Upper lobe of right lung (tissue), 1 donor: Measurements from ENCODE around the gene SCYGR6. TPM values are rescaled to one million over a fixed set of nuclear protein-coding genes. Genes with fewer than 3 reads are reported as not detected.

ENCODE experiments used
- ATAC-seq: fragments of 200-7000 bp; cut with Tn5 transposase; one replicate; pipeline ENCODE4 v1.9.1; 2020; ENCODE audit warnings: mild to moderate bottlenecking, moderate library complexity
- DNase-seq: peaks from one replicate; pipeline ENCODE4 v3.0.0-alpha.2; 2020
- H3K27ac ChIP-seq: fragments of 200-600 bp; one replicate; pipeline ENCODE4 v1.8.0; 2022
- H3K27me3 ChIP-seq: fragments of 200-600 bp; one replicate; pipeline ENCODE4 v1.8.0; 2022; ENCODE audit warnings: mild to moderate bottlenecking
- H3K36me3 ChIP-seq: fragments of 200-600 bp; one replicate; pipeline ENCODE4 v1.8.0; 2022
- H3K4me1 ChIP-seq: fragments of 200-600 bp; one replicate; pipeline ENCODE4 v1.8.0; 2022
- H3K4me3 ChIP-seq: fragments of 200-600 bp; one replicate; pipeline ENCODE4 v1.8.0; 2022; ENCODE audit warnings: mild to moderate bottlenecking
- H3K9me3 ChIP-seq: fragments of 200-600 bp; one replicate; pipeline ENCODE4 v1.8.0; 2022
- CTCF ChIP-seq: fragments of 200-600 bp; IDR thresholded peaks from one replicate; pipeline ENCODE4 v1.8.0; 2022; ENCODE audit warnings: antibody characterized with exemption
- intact Hi-C: fragments of 100-400 bp; cut with DNase I; formaldehyde crosslinking; loops from one replicate; pipeline ENCODE4 v1.11.0; 2022
- total RNA-seq: library from RNA; stranded (reverse); fragmentation: NEBNext Ultra II Directional; extraction: Animal tissue kit (Norgen Biotek cat#: 25700); gene quantifications from one replicate; pipeline ENCODE4 v1.2.1, GENCODE V29; 2021
- donor health status: DM: no; HTN: yes; CAD: no; lungs with severe emphysema.

The SCYGR6 gene
- total RNA-seq, 1 donor from 2014 or later, result not detected

- DNase-seq (no peak), ATAC-seq (no peak)
- Histone ChIP-seq H3K36me3 (no peaks in the 10 kb centered on the region), H3K27ac (no peak overlapping the region), H3K4me3 (no peak overlapping the region), H3K4me1 (peaks cover 12% of the 10 kb centered on the region), H3K27me3 (no peaks in the 10 kb centered on the region), H3K9me3 (no peaks in the 10 kb centered on the region)
- TF ChIP-seq CTCF, result no peak
- intact Hi-C loops, result no loop called here
These were observed 17.2 kb downstream of the SCYGR6 start for GRCh38 chr2:227707390-227707789.

GRCh38 chr2:227706859-227707258 lies 17.7 kb downstream of the SCYGR6 start:
- ATAC-seq (no peak), DNase-seq (no peak)
- no peaks in the 10 kb centered on the region for H3K27me3 ChIP-seq
- TF ChIP-seq CTCF, result no peak
- intact Hi-C loops, result no loop called here
- peaks cover 12% of the 10 kb centered on the region for H3K4me1 ChIP-seq
- H3K27ac ChIP-seq, result no peak overlapping the region
- H3K4me3 ChIP-seq, result no peak overlapping the region
- H3K36me3 ChIP-seq, result no peaks in the 10 kb centered on the region
- H3K9me3 ChIP-seq, result no peaks in the 10 kb centered on the region

- TF ChIP-seq CTCF, result no peak
- Histone ChIP-seq H3K36me3 (no peaks in the 10 kb centered on the region), H3K27me3 (no peaks in the 10 kb centered on the region), H3K9me3 (no peaks in the 10 kb centered on the region), H3K27ac (peak overlapping the region; percentile 53), H3K4me3 (no peak overlapping the region), H3K4me1 (peaks cover 12% of the 10 kb centered on the region)
- intact Hi-C loops, result no loop called here
- DNase-seq (no peak), ATAC-seq (peak; percentile 62)
These were observed 20.6 kb downstream of the SCYGR6 start for GRCh38 chr2:227703961-227704360.

- no peak for TF ChIP-seq CTCF
- H3K27ac ChIP-seq, result peak overlapping the region; percentile 53
- no peak for DNase-seq
- no peaks in the 10 kb centered on the region for H3K9me3 ChIP-seq
- ATAC-seq, result peak; percentile 90
- peaks cover 12% of the 10 kb centered on the region for H3K4me1 ChIP-seq
- H3K27me3 ChIP-seq, result no peaks in the 10 kb centered on the region
- no peak overlapping the region for H3K4me3 ChIP-seq
- no peaks in the 10 kb centered on the region for H3K36me3 ChIP-seq
- intact Hi-C loops, result no loop called here
These were observed 21.3 kb downstream of the SCYGR6 start for GRCh38 chr2:227703280-227703732.

- Histone ChIP-seq H3K27ac (no peak overlapping the region), H3K27me3 (no peaks in the 10 kb centered on the region), H3K36me3 (no peaks in the 10 kb centered on the region), H3K4me3 (no peak overlapping the region), H3K9me3 (no peaks in the 10 kb centered on the region), H3K4me1 (peaks cover 12% of the 10 kb centered on the region)
- TF ChIP-seq CTCF, result no peak
- intact Hi-C loops, result no loop called here
- DNase-seq, result no peak
- no peak for ATAC-seq
These were observed 23.0 kb downstream of the SCYGR6 start for GRCh38 chr2:227701556-227701955.

GRCh38 chr2:227696990-227697679 lies 27.4 kb downstream of the SCYGR6 start:
- Histone ChIP-seq H3K4me3 (no peak overlapping the region), H3K9me3 (no peaks in the 10 kb centered on the region), H3K36me3 (no peaks in the 10 kb centered on the region), H3K4me1 (no peaks in the 10 kb centered on the region), H3K27me3 (no peaks in the 10 kb centered on the region), H3K27ac (no peak overlapping the region)
- intact Hi-C loops, result no loop called here
- no peak for TF ChIP-seq CTCF
- no peak for ATAC-seq
- no peak for DNase-seq
